Activated naive CD8-positive, alpha-beta T cell treated with anti-CD3 and anti-CD28 coated beads for 36 hours (primary cell): ENCODE measurements around the gene IFI35. TPM values are rescaled to one million over a fixed set of nuclear protein-coding genes. Genes with fewer than 3 reads are reported as not detected.
"Not testable (repeated sequence)": the region's sequence is repeated elsewhere in the genome, so short reads cannot be mapped to it uniquely, and the experiment has no call there.

ENCODE experiments used
- DNase-seq: peaks from one replicate; pipeline ENCODE4 v3.0.0; 2021
- H3K27ac Mint-ChIP-seq: one replicate; pipeline ENCODE4 v1.8.0; 2022; ENCODE audit warnings: mild to moderate bottlenecking, moderate library complexity, mixed read lengths
- H3K27me3 Mint-ChIP-seq: one replicate; pipeline ENCODE4 v1.8.0; 2022; ENCODE audit warnings: mild to moderate bottlenecking, mixed read lengths
- H3K36me3 Mint-ChIP-seq: one replicate; pipeline ENCODE4 v1.8.0; 2021; ENCODE audit warnings: mild to moderate bottlenecking, mixed read lengths
- H3K4me1 Mint-ChIP-seq: one replicate; pipeline ENCODE4 v1.8.0; 2021; ENCODE audit warnings: mixed read lengths
- H3K4me3 Mint-ChIP-seq: one replicate; pipeline ENCODE4 v1.8.0; 2022; ENCODE audit warnings: mild to moderate bottlenecking, moderate library complexity, mixed read lengths
- H3K9me3 Mint-ChIP-seq: one replicate; pipeline ENCODE4 v1.8.0; 2022; ENCODE audit warnings: mixed read lengths
- total RNA-seq, 2 experiments: library from RNA; stranded (reverse); gene quantifications; one replicate each; pipeline ENCODE4 v1.2.3, GENCODE V29; 2021

IFI35 gene
- total RNA-seq, 2 experiments from 2014 or later: 43.8 to 49.5 TPM

- H3K36me3 Mint-ChIP-seq: peaks cover 18% of the 10 kb centered on the region
- no peaks in the 10 kb centered on the region for H3K9me3 Mint-ChIP-seq
- no peak overlapping the region for H3K27ac Mint-ChIP-seq
Measured at GRCh38 chr17:42989726-42990652, 16.6 kb upstream of the IFI35 start.

GRCh38 chr17:42991471-42991870, 15.1 kb upstream of the IFI35 start:
- Mint-ChIP-seq H3K27me3 (no peaks in the 10 kb centered on the region), H3K9me3 (no peaks in the 10 kb centered on the region), H3K4me1 (no peaks in the 10 kb centered on the region), H3K27ac (no peak overlapping the region), H3K4me3 (no peak overlapping the region), H3K36me3 (peaks cover 17% of the 10 kb centered on the region)
- no peak for DNase-seq

More at GRCh38 chr17:42989726-42990652, 16.6 kb upstream of the IFI35 start:
- H3K4me1 Mint-ChIP-seq: peaks cover 2% of the 10 kb centered on the region
- no peaks in the 10 kb centered on the region for H3K27me3 Mint-ChIP-seq
- no peak overlapping the region for H3K4me3 Mint-ChIP-seq
- DNase-seq: no peak

- H3K36me3 Mint-ChIP-seq: peaks cover 17% of the 10 kb centered on the region
- no peaks in the 10 kb centered on the region for H3K9me3 Mint-ChIP-seq
- H3K27me3 Mint-ChIP-seq: no peaks in the 10 kb centered on the region
- no peak overlapping the region for H3K4me3 Mint-ChIP-seq
- no peak overlapping the region for H3K27ac Mint-ChIP-seq
- peaks cover 9% of the 10 kb centered on the region for H3K4me1 Mint-ChIP-seq
- no peak for DNase-seq
Measured at GRCh38 chr17:42992872-42993271, 13.7 kb upstream of the IFI35 start.

GRCh38 chr17:42993913-42994312, 12.7 kb upstream of the IFI35 start:
- not testable (repeated sequence) for DNase-seq, H3K4me3 Mint-ChIP-seq, H3K9me3 Mint-ChIP-seq, H3K27me3 Mint-ChIP-seq, H3K27ac Mint-ChIP-seq
- H3K4me1 Mint-ChIP-seq: peaks cover 10% of the 10 kb centered on the region
- peaks cover 22% of the 10 kb centered on the region for H3K36me3 Mint-ChIP-seq

GRCh38 chr17:42997390-42997983, 9.1 kb upstream of the IFI35 start:
- Mint-ChIP-seq H3K4me1 (peaks cover 32% of the 10 kb centered on the region), H3K4me3 (peak overlapping the region; percentile 96), H3K27me3 (no peaks in the 10 kb centered on the region), H3K27ac (peak overlapping the region; percentile 99), H3K9me3 (no peaks in the 10 kb centered on the region), H3K36me3 (peaks cover 43% of the 10 kb centered on the region)
- DNase-seq: no peak

GRCh38 chr17:42997984-42998938, 8.3 kb upstream of the IFI35 start, which contains the start of gene RPL27:
TSS of gene RPL27 (plus strand) at chr17:42998419. CDS start at chr17:42998751, 332 bp downstream.
- Mint-ChIP-seq H3K36me3 (peaks cover 48% of the 10 kb centered on the region), H3K4me3 (peak within 1 kb of the TSS; percentile 96), H3K27me3 (no peaks in the 10 kb centered on the region), H3K27ac (peak within 1 kb of the TSS; percentile 99), H3K9me3 (no peaks in the 10 kb centered on the region), H3K4me1 (peaks cover 35% of the 10 kb centered on the region)
- DNase-seq: peak; percentile 95

GRCh38 chr17:42999003-42999525, 7.5 kb upstream of the IFI35 start:
- H3K36me3 Mint-ChIP-seq: peaks cover 49% of the 10 kb centered on the region
- H3K4me1 Mint-ChIP-seq: peaks cover 36% of the 10 kb centered on the region
- peak overlapping the region; percentile 99 for H3K27ac Mint-ChIP-seq
- DNase-seq: no peak
- no peaks in the 10 kb centered on the region for H3K9me3 Mint-ChIP-seq
- peak overlapping the region; percentile 96 for H3K4me3 Mint-ChIP-seq
- no peaks in the 10 kb centered on the region for H3K27me3 Mint-ChIP-seq

GRCh38 chr17:43000894-43001293, 5.7 kb upstream of the IFI35 start:
- peaks cover 36% of the 10 kb centered on the region for H3K4me1 Mint-ChIP-seq
- not testable (repeated sequence) for DNase-seq, H3K27me3 Mint-ChIP-seq, H3K9me3 Mint-ChIP-seq
- peak overlapping the region; percentile 65 for H3K4me3 Mint-ChIP-seq
- H3K27ac Mint-ChIP-seq: peak overlapping the region; percentile 78
- peaks cover 44% of the 10 kb centered on the region for H3K36me3 Mint-ChIP-seq

GRCh38 chr17:43003542-43004172, 2.9 kb upstream of the IFI35 start:
- no peak for DNase-seq
- H3K4me3 Mint-ChIP-seq: no peak overlapping the region
- no peaks in the 10 kb centered on the region for H3K9me3 Mint-ChIP-seq
- peak overlapping the region; percentile 78 for H3K27ac Mint-ChIP-seq
- H3K36me3 Mint-ChIP-seq: peaks cover 47% of the 10 kb centered on the region
- peaks cover 28% of the 10 kb centered on the region for H3K4me1 Mint-ChIP-seq
- H3K27me3 Mint-ChIP-seq: no peaks in the 10 kb centered on the region

- peak overlapping the region; percentile 23 for H3K27ac Mint-ChIP-seq
- peaks cover 7% of the 10 kb centered on the region for H3K36me3 Mint-ChIP-seq
- DNase-seq: no peak
- no peaks in the 10 kb centered on the region for H3K9me3 Mint-ChIP-seq
- H3K27me3 Mint-ChIP-seq: no peaks in the 10 kb centered on the region
- H3K4me1 Mint-ChIP-seq: peaks cover 7% of the 10 kb centered on the region
- no peak overlapping the region for H3K4me3 Mint-ChIP-seq
Measured at GRCh38 chr17:43010667-43011308, 4.2 kb downstream of the IFI35 start.

- DNase-seq: no peak
- Mint-ChIP-seq H3K4me1 (peaks cover 4% of the 10 kb centered on the region), H3K4me3 (no peak overlapping the region), H3K36me3 (peaks cover 2% of the 10 kb centered on the region), H3K27me3 (no peaks in the 10 kb centered on the region), H3K9me3 (no peaks in the 10 kb centered on the region), H3K27ac (no peak overlapping the region)
Measured at GRCh38 chr17:43011728-43012472, 5.3 kb downstream of the IFI35 start.

- Mint-ChIP-seq H3K27ac (no peak overlapping the region), H3K27me3 (no peaks in the 10 kb centered on the region), H3K4me1 (peaks cover 4% of the 10 kb centered on the region), H3K9me3 (no peaks in the 10 kb centered on the region), H3K4me3 (no peak overlapping the region), H3K36me3 (peaks cover 2% of the 10 kb centered on the region)
- DNase-seq: no peak
Measured at GRCh38 chr17:43013296-43013695, 6.7 kb downstream of the IFI35 start.

- H3K9me3 Mint-ChIP-seq: no peaks in the 10 kb centered on the region
- H3K27me3 Mint-ChIP-seq: no peaks in the 10 kb centered on the region
- no peak overlapping the region for H3K4me3 Mint-ChIP-seq
- H3K27ac Mint-ChIP-seq: no peak overlapping the region
- no peak for DNase-seq
- H3K4me1 Mint-ChIP-seq: peaks cover 7% of the 10 kb centered on the region
- peaks cover 2% of the 10 kb centered on the region for H3K36me3 Mint-ChIP-seq
Measured at GRCh38 chr17:43014020-43014648, 7.5 kb downstream of the IFI35 start.
